Neural cell (in vitro differentiated cells): ENCODE results near the gene SERPINH1.

Source experiments
- MXI1 ChIP-seq: fragments of 450-650 bp; conservative IDR thresholded peaks from 2 replicates; pipeline ENCODE4 v1.6.1; 2014; ENCODE audit warnings: antibody characterized with exemption, mild to moderate bottlenecking; ENCODE audit not compliant: poor library complexity, severe bottlenecking
- RAD21 ChIP-seq: fragments of 450-650 bp; conservative IDR thresholded peaks from 2 replicates; pipeline ENCODE4 v1.6.1; 2014; ENCODE audit warnings: antibody characterized with exemption, mild to moderate bottlenecking, moderate library complexity
- SMC3 ChIP-seq: fragments of 450-650 bp; conservative IDR thresholded peaks from 2 replicates; pipeline ENCODE4 v1.6.1; 2014; ENCODE audit warnings: antibody characterized with exemption, mild to moderate bottlenecking, moderate library complexity; ENCODE audit not compliant: poor library complexity
- TAF1 ChIP-seq: IDR thresholded peaks from 2 replicates; pipeline ENCODE4 v1.6.1; 2012; ENCODE audit warnings: low read depth

DNA sequence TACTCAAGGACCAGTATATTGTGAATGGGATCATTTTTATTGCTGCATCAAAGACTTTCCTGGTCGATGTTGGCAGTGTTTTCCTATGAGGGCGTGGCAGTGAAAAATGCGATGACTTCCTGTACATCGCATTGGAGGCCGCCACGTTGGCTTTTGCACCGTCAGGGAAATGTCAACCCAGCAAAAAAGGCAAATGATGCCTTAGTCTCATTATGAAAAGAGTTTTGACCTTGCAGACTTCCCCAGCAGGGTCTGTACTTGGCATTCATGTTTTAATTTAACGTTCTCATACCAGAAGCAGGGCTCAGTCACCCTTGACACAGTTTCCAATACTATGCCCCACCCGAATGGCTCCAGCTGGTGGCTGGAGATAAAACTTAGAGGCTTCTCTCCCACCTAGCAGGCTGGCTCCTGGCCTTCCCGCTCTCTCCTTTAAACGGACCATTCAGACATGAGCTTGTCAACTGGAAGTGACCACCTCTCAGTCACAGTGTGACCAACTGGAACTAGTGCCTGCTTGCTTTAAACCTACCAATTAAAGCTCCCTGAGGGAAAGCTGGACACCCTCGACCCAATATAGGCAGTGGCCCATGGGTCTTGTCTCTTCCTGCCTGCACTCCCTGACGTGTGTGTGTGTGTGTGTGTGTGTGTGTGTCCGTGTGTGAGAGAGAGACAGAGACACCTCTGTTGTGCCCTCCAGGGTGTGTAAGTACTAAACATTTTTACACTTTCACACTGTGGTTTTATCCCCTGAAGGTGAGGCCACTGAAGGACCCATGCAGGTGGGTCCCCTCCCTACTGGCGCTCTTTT lies 27.6 kb upstream of the SERPINH1 start:
- TF ChIP-seq MXI1 = no peak
- no peak for TF ChIP-seq SMC3
- no peak for TF ChIP-seq TAF1
- no peak for TF ChIP-seq RAD21
